GM12878 (cell line): ENCODE data around the gene SDC1. TPM values are rescaled to one million over a fixed set of nuclear protein-coding genes. Genes with fewer than 3 reads are reported as not detected.

Source experiments
- ATAC-seq: fragments of 200-7000 bp; cut with Tn5 transposase; 3 replicates; pipeline ENCODE4 v1.9.1; 2020; ENCODE audit warnings: mild to moderate bottlenecking, moderate library complexity
- BruUV-seq: library from RNA; stranded (reverse); fragments of 400-500 nt; replicated peaks from 2 replicates; lab custom pipeline; 2021; lab: Mats Ljungman, UMichigan
- CTCF ChIA-PET: fragments of 300-600 bp; sonication (Branson Sonifier 250); formaldehyde crosslinking; extraction: SDS; loops from one replicate; lab custom pipeline; 2021; ENCODE audit warnings: inconsistent platforms; lab: Yijun Ruan, JAX
- POLR2A ChIA-PET: fragments of 350-600 bp; formaldehyde crosslinking; extraction: SDS; loops from one replicate; lab custom pipeline; 2021; ENCODE audit warnings: inconsistent platforms; lab: Charles Lee
- RAD21 ChIA-PET: fragments of 300-600 bp; sonication (Branson Sonifier 250); formaldehyde crosslinking; loops from one replicate; lab custom pipeline; 2023; ENCODE audit warnings: antibody characterized with exemption; ENCODE audit not compliant: unreplicated experiment; lab: Charles Lee
- SMC1A ChIA-PET: fragments of 300-600 bp; sonication (Branson Sonifier 250); formaldehyde crosslinking; loops from one replicate; lab custom pipeline; 2023; ENCODE audit not compliant: unreplicated experiment, uncharacterized antibody; lab: Charles Lee
- DNase-seq: peaks from one replicate; pipeline ENCODE4 v3.0.0-alpha.2; 2011; ENCODE audit warnings: low read depth, low spot score
- FAIRE-seq: peaks from 3 replicates; lab custom pipeline; 2011; peaks lifted over from hg19 to GRCh38; lab: Jason Lieb, UNC
- H2AFZ ChIP-seq: 2 replicates; pipeline ENCODE4 v1.6.0; 2011; ENCODE audit warnings: low read depth, low read length, control low read depth; ENCODE audit not compliant: control insufficient read depth
- H3K27ac ChIP-seq: 2 replicates; pipeline ENCODE4 v1.5.1; 2011; ENCODE audit warnings: control low read depth; ENCODE audit not compliant: control insufficient read depth, insufficient read depth
- H3K27me3 ChIP-seq, 2 experiments: replicated peaks in 1 of 2; 2 replicates each; pipeline versions ENCODE4 v1.6.0 to v1.6.1; 2011; ENCODE audit warnings: low read length in 1 of 2; ENCODE audit not compliant: control insufficient read depth in 2 of 2, insufficient read depth in 2 of 2
- H3K36me3 ChIP-seq, 2 experiments: 2 replicates each; pipeline ENCODE4 v1.5.1; 2011; ENCODE audit warnings: low read length in 1 of 2; ENCODE audit not compliant: control insufficient read depth in 2 of 2, insufficient read depth in 2 of 2
- H3K4me1 ChIP-seq: 2 replicates; pipeline ENCODE4 v1.6.1; 2011; ENCODE audit warnings: mild to moderate bottlenecking, low read length, moderate library complexity, mixed read lengths; ENCODE audit not compliant: control insufficient read depth, insufficient read depth
- H3K4me2 ChIP-seq: 2 replicates; pipeline ENCODE4 v1.6.0; 2011; ENCODE audit warnings: control low read depth; ENCODE audit not compliant: control insufficient read depth, insufficient read depth
- H3K4me3 ChIP-seq: fragments of 200-600 bp; sonication (generic); 2 replicates; pipeline ENCODE4 v1.5.1; 2016
- H3K79me2 ChIP-seq: 2 replicates; pipeline ENCODE4 v1.6.0; 2011; ENCODE audit warnings: low read length; ENCODE audit not compliant: control insufficient read depth, insufficient read depth
- H3K9ac ChIP-seq: 2 replicates; pipeline ENCODE4 v1.8.0; 2011; ENCODE audit warnings: low read length, control low read depth, mixed read lengths; ENCODE audit not compliant: control insufficient read depth, insufficient read depth
- H3K9me3 ChIP-seq: replicated peaks from 3 replicates; pipeline ENCODE4 v1.5.1; 2011; ENCODE audit warnings: mild to moderate bottlenecking, low read length; ENCODE audit not compliant: control insufficient read depth, insufficient read depth
- H4K20me1 ChIP-seq: 2 replicates; pipeline ENCODE4 v1.6.0; 2011; ENCODE audit not compliant: control insufficient read depth, insufficient read depth
- EZH2 ChIP-seq: IDR thresholded peaks from 2 replicates; pipeline ENCODE4 v1.6.1; 2012; ENCODE audit warnings: low read depth, mild to moderate bottlenecking, control low read depth, inconsistent platforms, low read length, borderline replicate concordance; ENCODE audit not compliant: control insufficient read depth
- IKZF1 ChIP-seq: fragments of 450-650 bp; conservative IDR thresholded peaks from 2 replicates; pipeline ENCODE4 v1.6.1; 2017; ENCODE audit warnings: antibody characterized with exemption, mild to moderate bottlenecking
- NFYA ChIP-seq: IDR thresholded peaks from 2 replicates; pipeline ENCODE4 v1.6.1; 2011; ENCODE audit warnings: low read depth, mild to moderate bottlenecking, low read length, improper control_type of control experiment, borderline replicate concordance
- RAD21 ChIP-seq: IDR thresholded peaks from 2 replicates; pipeline ENCODE4 v1.6.1; 2011; ENCODE audit warnings: mild to moderate bottlenecking, low read depth, low read length, moderate library complexity; ENCODE audit not compliant: insufficient read depth
- SUPT20H ChIP-seq: IDR thresholded peaks from 2 replicates; pipeline ENCODE4 v1.6.1; 2011; ENCODE audit warnings: low read depth, mild to moderate bottlenecking, low read length, moderate library complexity, borderline replicate concordance; ENCODE audit not compliant: control insufficient read depth
- TCF7 ChIP-seq: IDR thresholded peaks from 2 replicates; pipeline ENCODE4 v1.6.1; 2014; ENCODE audit warnings: antibody characterized with exemption, borderline replicate concordance
- ZZZ3 ChIP-seq: IDR thresholded peaks from 2 replicates; pipeline ENCODE4 v1.6.1; 2011; ENCODE audit warnings: low read depth; ENCODE audit not compliant: control insufficient read depth, insufficient read length
- WGBS: methylation state at CpG from one replicate; pipeline ENCODE4 v1.1.6; 2016; ENCODE audit warnings: low lambda C conversion rate; ENCODE audit not compliant: insufficient replicate concordance, insufficient coverage; ENCODE audit errors: missing lambda C conversion rate; 5-methylcytosine and 5-hydroxymethylcytosine counted together
- in situ Hi-C: fragments of 300-500 bp; cut with MboI; formaldehyde crosslinking; loops from 9 replicates; pipeline ENCODE4 v1.14.3; 2018; ENCODE audit warnings: mixed read lengths
- intact Hi-C: fragments of 100-400 bp; cut with micrococcal nuclease; formaldehyde crosslinking; loops from one replicate; pipeline ENCODE4 v1.14.2; 2022; ENCODE audit not compliant: unreplicated experiment
- polyA plus RNA-seq, 11 experiments: library from polyadenylated mRNA; depleted of rRNA in 4 of 11; unstranded in 6 of 11; stranded (reverse) in 5 of 11; fragments of >200 nt; fragmentation: Nextera tagmentation in 4 of 11; fragmentation: Illumina TruSeq in 1 of 11; extraction: Ambion mirVana in 4 of 11; extraction: Trizol in 1 of 11; gene quantifications; 1 replicate in 1 of 11; 2 replicates in 10 of 11; pipeline versions ENCODE4 v1.2.1 to v1.2.3, GENCODE V29; 2011 to 2016; ENCODE audit warnings: inconsistent platforms in 2 of 11, missing spikeins in 2 of 11, low read depth in 1 of 11
- total RNA-seq, 4 experiments: library from RNA; depleted of rRNA in 3 of 4; stranded (reverse); fragments of >200 nt in 3 of 4; fragmentation: Illumina TruSeq in 1 of 4; extraction: Trizol in 1 of 4; gene quantifications; 2 replicates each; pipeline versions ENCODE4 v1.2.1 to v1.2.3, GENCODE V29; 2013 to 2021

SDC1 gene
- total and polyA plus RNA-seq, 10 of the 15 experiments (the other 5 are each of a cell fraction or from before 2014, with no cell fraction given) = 0.85 to 36.8 (median 23.7) TPM

DNA sequence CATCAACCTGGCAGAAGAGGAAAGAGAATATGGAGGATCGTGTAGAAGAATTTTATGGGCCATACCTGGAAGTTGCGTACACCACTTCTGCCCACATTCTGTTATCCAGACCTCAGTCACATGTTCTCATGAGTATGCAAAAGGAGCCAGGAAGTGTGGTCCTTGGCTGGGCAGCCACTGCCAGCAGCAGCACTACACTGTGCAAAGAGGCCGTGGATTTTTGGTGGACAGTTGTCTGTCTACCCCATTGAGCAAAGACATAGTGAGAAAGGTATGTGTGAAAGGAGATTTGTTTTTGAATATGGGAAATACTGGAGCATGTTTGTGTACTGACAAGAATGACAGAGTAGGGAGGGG is 68.1 kb downstream of the SDC1 start:
- ChIA-PET POLR2A (interaction anchor here (1.3 kb wide), 1 partner anchor 9 kb away, joined by 3 read pairs; no protein-coding TSS in a partner anchor), RAD21 (no interaction called here), CTCF (interaction anchor here (1.0 to 1.7 kb wide), 4 partner anchors 21 to 85 kb away, joined by 3 to 4 read pairs (median 3); partner anchors contain the start of gene SDC1), SMC1A (interaction anchor here (0.7 to 2.5 kb wide), 5 partner anchors 11 to 69 kb away, joined by 3 to 14 read pairs (median 4); no protein-coding TSS in a partner anchor)
- Histone ChIP-seq H3K79me2 (no peaks in the 10 kb centered on the region), H3K9me3 (no peaks in the 10 kb centered on the region), H3K4me2 (peak overlapping the region; percentile 66), H4K20me1 (no peaks in the 10 kb centered on the region), H3K27me3 (no peaks in the 10 kb centered on the region), H2AFZ (peak overlapping the region; percentile 63), H3K4me3 (no peak overlapping the region), H3K4me1 (peaks cover 33% of the 10 kb centered on the region), H3K9ac (peak overlapping the region; percentile 20; the same call in 1 of the 2 replicates), H3K36me3 (no peaks in the 10 kb centered on the region), H3K27ac (peak overlapping the region; percentile 22)
- no peak for TF ChIP-seq TCF7
- TF ChIP-seq IKZF1 = no peak
- no peak for TF ChIP-seq SUPT20H
- TF ChIP-seq RAD21 = no peak
- no peak for TF ChIP-seq EZH2
- no peak for TF ChIP-seq NFYA
- no peak for TF ChIP-seq ZZZ3
- in situ Hi-C loops (no loop called here), intact Hi-C loops (no loop called here)
- ATAC-seq (peak; percentile 48), FAIRE-seq (peak; percentile 23), DNase-seq (no peak)
- WGBS = 70% methylated on average over 3 of the region's 3 CpGs
- no TSS peak for BruUV-seq
